GM23248 (cell line): Measurements from ENCODE around the gene FAM241A.

Source experiments
- EZH2 ChIP-seq: fragments of 200-600 bp; sonication (generic); IDR thresholded peaks from 2 replicates; pipeline ENCODE4 v1.6.1; 2018; ENCODE audit warnings: antibody characterized with exemption, mild to moderate bottlenecking; ENCODE audit not compliant: insufficient read depth, poor library complexity, severe bottlenecking
- EZH2phosphoT487 ChIP-seq: fragments of 200-600 bp; sonication (generic); IDR thresholded peaks from 2 replicates; pipeline ENCODE4 v1.6.1; 2018; ENCODE audit warnings: antibody characterized with exemption, moderate library complexity, mild to moderate bottlenecking, low read depth; ENCODE audit not compliant: insufficient read depth

DNA sequence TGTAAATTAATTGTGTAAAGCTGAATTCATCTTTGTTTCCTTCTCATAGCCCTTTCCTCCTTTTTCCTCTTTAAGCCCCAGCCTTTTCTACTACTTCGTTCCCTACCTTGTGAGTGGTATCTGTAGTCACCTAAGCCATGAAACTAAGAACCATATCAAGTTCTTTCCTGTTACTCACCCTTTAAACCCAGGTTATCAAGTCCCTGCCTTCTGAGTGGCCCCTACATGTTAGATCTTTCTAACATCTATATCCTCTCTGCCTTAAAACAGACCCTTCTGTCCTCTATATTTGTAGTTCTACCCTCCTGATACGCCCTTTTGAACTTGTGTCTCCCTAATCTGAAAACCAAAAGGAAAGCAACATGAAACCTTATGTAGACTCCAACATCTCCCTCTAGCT is 93.6 kb downstream of the FAM241A start:
- TF ChIP-seq EZH2phosphoT487 (no peak), EZH2 (no peak)
